Esophagus mucosa (tissue), 1 donor: Measurements from ENCODE around the gene CEP57L1. TPM values are rescaled to one million over a fixed set of nuclear protein-coding genes. Genes with fewer than 3 reads are reported as not detected.

Source experiments
- ATAC-seq: fragments of 200-7000 bp; cut with Tn5 transposase; one replicate; pipeline ENCODE4 v1.9.1; 2020
- total RNA-seq: library from RNA; stranded (reverse); gene quantifications from one replicate; pipeline ENCODE4 v1.2.4, GENCODE V29; 2023
- donor health status: DM: yes; HTN: yes; CAD: no.

CEP57L1 gene
- total RNA-seq: 7.6 TPM

- ATAC-seq: peak; percentile 84
These were observed at the start of gene CEP57L1 for GRCh38 chr6:109095036-109095834. Gene CEP57L1, plus strand, starts transcription at chr6:109095507. Its CDS starts 49,715 bp downstream, at chr6:109145222.

DNA sequence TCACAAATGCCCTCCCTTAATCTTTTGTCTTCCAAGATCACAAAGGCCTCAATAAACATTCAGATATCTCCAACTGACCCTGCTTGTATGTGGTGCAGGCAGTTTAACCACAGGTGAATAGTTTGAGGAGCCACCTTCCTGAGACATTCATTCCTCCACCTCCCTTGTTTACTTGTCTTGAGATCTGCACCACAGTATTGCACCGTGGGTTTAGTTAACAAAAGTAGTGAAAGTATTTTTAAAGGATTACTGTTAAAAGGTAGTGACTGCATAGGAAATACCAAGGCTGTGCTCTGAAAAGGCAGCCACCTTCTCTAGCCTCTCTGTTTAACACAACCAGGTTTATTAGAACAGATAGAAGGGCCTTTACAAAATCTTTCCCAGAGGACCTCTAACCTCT is 47.1 kb upstream of the CEP57L1 start:
- ATAC-seq: no peak

GRCh38 chr6:109048670-109049415 is 46.5 kb upstream of the CEP57L1 start:
- no peak for ATAC-seq

GRCh38 chr6:109050012-109050411 is 45.3 kb upstream of the CEP57L1 start:
- peak; percentile 71 for ATAC-seq

GRCh38 chr6:109050447-109051102 is 44.7 kb upstream of the CEP57L1 start:
- ATAC-seq: no peak

GRCh38 chr6:109051301-109052017 is 43.8 kb upstream of the CEP57L1 start:
- ATAC-seq: no peak

- no peak for ATAC-seq
These were observed 43.2 kb upstream of the CEP57L1 start for GRCh38 chr6:109052018-109052651.

- ATAC-seq: no peak
These were observed 42.5 kb upstream of the CEP57L1 start for GRCh38 chr6:109052852-109053251.

DNA sequence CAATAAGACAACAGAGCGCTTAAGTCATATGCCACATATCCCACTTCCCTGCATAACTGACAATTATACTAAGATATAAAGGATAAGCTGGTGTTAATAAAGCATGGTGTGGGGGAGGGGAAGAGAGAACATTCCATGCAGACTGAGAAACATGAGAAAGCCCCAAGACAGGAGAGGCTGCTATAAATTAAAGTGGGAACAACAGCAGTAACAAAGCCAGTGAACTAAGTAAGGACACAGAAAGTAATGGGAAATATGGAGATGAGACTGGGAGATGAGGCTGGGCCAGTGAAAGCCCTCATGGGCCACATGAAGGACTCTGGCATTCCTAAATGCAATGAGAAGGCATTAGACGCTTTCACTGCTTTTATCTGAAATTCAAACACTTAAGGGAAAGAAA is 42.0 kb upstream of the CEP57L1 start:
- ATAC-seq: no peak

DNA sequence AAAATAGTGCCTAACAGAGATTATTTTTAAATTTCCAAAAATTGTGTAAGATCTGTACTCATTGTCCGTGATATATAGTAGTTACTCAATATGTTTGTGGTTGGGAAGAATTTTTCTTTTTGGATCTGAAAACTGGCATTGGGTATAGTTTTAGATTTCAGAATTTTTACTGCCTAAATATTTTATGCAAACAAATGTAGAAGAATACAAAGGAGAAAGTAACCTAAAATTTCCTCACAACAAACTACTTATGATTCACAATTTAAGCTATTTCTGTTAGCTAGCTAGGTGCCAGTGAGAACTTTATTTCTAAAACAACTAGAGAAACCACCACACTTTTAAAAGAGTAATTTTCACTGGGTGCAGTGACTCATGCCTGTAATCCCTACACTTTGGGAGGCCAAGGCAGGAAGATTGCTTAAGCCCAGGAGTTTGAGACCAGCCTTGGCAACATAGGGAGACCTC is 39.5 kb upstream of the CEP57L1 start:
- ATAC-seq: no peak

- no peak for ATAC-seq
These were observed 38.6 kb upstream of the CEP57L1 start for GRCh38 chr6:109056661-109057060.

GRCh38 chr6:109058620-109059019 is 36.7 kb upstream of the CEP57L1 start:
- ATAC-seq: no peak

- ATAC-seq: no peak
These were observed 36.2 kb upstream of the CEP57L1 start for GRCh38 chr6:109059153-109059552.

GRCh38 chr6:109059571-109060021 is 35.7 kb upstream of the CEP57L1 start:
- ATAC-seq: peak; percentile 73

GRCh38 chr6:109060571-109060970 is 34.7 kb upstream of the CEP57L1 start:
- ATAC-seq: no peak

DNA sequence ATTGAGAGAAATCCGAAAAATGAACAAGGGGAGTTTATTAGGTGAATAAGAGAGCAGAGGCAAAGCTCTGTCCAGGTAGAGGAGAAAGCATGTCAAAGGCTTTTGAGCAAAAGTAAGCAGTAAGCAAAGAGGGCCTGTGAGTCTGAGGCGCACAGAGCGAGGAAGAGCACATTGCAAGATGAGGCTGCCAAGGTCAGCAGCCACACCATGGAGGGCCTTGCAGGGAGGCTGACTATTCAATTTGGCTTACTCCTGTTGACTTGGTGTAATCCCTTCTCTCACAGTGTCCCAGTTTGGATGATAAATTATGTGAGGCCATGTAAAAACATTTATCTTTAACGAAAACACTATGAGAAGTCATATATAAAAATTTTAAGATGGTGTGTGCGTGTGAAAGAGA is 33.1 kb upstream of the CEP57L1 start:
- ATAC-seq: no peak

GRCh38 chr6:109062767-109063352 is 32.4 kb upstream of the CEP57L1 start:
- no peak for ATAC-seq

DNA sequence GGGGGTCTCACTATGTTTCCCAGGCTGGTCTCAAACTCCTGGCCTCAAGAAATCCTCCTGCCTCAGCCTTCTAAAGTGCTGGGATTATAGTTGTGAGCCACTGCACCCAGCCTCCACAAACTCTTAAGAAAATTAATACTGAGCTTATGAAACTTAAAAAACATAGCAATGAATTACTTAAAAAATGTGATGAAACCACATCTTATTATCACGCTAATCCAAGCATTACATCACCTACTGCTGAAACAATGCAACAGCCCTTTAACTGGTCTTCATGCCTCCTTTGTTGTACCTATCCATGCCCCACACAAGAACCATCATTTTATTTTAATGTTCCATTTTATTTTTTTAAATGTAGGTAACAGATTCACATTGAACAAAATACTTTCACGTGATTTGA is 25.6 kb upstream of the CEP57L1 start:
- no peak for ATAC-seq

- no peak for ATAC-seq
These were observed 24.0 kb upstream of the CEP57L1 start for GRCh38 chr6:109071125-109071917.

GRCh38 chr6:109073344-109074132 is 21.8 kb upstream of the CEP57L1 start:
- ATAC-seq: peak; percentile 65
